ENCODE data around the gene SARS1.

GRCh38 chr1:109264379-109264755, 50.6 kb downstream of the SARS1 start:
- TF ChIP-seq EZH2phosphoT487 (conservative IDR thresholded peaks at IDR 0.05; ENCODE audit: low read length) (no peak), CTCF (IDR thresholded peaks at IDR 0.05; ENCODE audit: insufficient read depth, low read length, poor library complexity, severe bottlenecking) (no peak)

Measured in SU-DHL-6 (cell line).